Rectal smooth muscle tissue (tissue), 1 donor: ENCODE data around the gene IFIT2.

ENCODE experiments used
- H3K27ac ChIP-seq: one replicate; pipeline ENCODE4 v1.7.0; 2013; ENCODE audit warnings: low read depth, low read length, inconsistent platforms
- H3K27me3 ChIP-seq: one replicate; pipeline ENCODE4 v1.7.0; 2013; ENCODE audit warnings: low read length; ENCODE audit not compliant: control insufficient read depth, insufficient read depth
- H3K36me3 ChIP-seq: one replicate; pipeline ENCODE4 v1.7.0; 2013; ENCODE audit warnings: low read length; ENCODE audit not compliant: control insufficient read depth, insufficient read depth
- H3K4me1 ChIP-seq: one replicate; pipeline ENCODE4 v1.7.0; 2013; ENCODE audit warnings: low read length; ENCODE audit not compliant: control insufficient read depth, insufficient read depth
- H3K4me3 ChIP-seq: one replicate; pipeline ENCODE4 v1.7.0; 2013; ENCODE audit warnings: low read length
- H3K9ac ChIP-seq: one replicate; pipeline ENCODE4 v1.7.0; 2013; ENCODE audit warnings: low read length

IFIT2 gene

GRCh38 chr10:89337484-89337883 lies 35.6 kb downstream of the IFIT2 start:
- Histone ChIP-seq H3K27ac (no peak overlapping the region), H3K9ac (no peak overlapping the region), H3K36me3 (peaks cover 9% of the 10 kb centered on the region), H3K27me3 (no peaks in the 10 kb centered on the region), H3K4me1 (peaks cover 4% of the 10 kb centered on the region), H3K4me3 (no peak overlapping the region)

- Histone ChIP-seq H3K4me3 (no peak overlapping the region), H3K27ac (no peak overlapping the region), H3K4me1 (peaks cover 2% of the 10 kb centered on the region), H3K36me3 (peaks cover 9% of the 10 kb centered on the region), H3K9ac (no peak overlapping the region), H3K27me3 (no peaks in the 10 kb centered on the region)
Measured at GRCh38 chr10:89338713-89339112, 36.9 kb downstream of the IFIT2 start.

GRCh38 chr10:89339875-89340274 lies 38.0 kb downstream of the IFIT2 start:
- Histone ChIP-seq H3K4me1 (no peaks in the 10 kb centered on the region), H3K4me3 (no peak overlapping the region), H3K9ac (no peak overlapping the region), H3K27ac (no peak overlapping the region), H3K36me3 (peaks cover 9% of the 10 kb centered on the region), H3K27me3 (no peaks in the 10 kb centered on the region)

- Histone ChIP-seq H3K27me3 (no peaks in the 10 kb centered on the region), H3K9ac (no peak overlapping the region), H3K4me3 (no peak overlapping the region), H3K36me3 (peaks cover 9% of the 10 kb centered on the region), H3K27ac (no peak overlapping the region), H3K4me1 (no peaks in the 10 kb centered on the region)
Measured at GRCh38 chr10:89341649-89342048, 39.8 kb downstream of the IFIT2 start.

GRCh38 chr10:89342206-89342958 lies 40.5 kb downstream of the IFIT2 start:
- Histone ChIP-seq H3K36me3 (peaks cover 9% of the 10 kb centered on the region), H3K4me3 (no peak overlapping the region), H3K27me3 (no peaks in the 10 kb centered on the region), H3K9ac (no peak overlapping the region), H3K4me1 (no peaks in the 10 kb centered on the region), H3K27ac (no peak overlapping the region)

- Histone ChIP-seq H3K27me3 (no peaks in the 10 kb centered on the region), H3K4me3 (no peak overlapping the region), H3K27ac (no peak overlapping the region), H3K36me3 (peaks cover 9% of the 10 kb centered on the region), H3K9ac (no peak overlapping the region), H3K4me1 (no peaks in the 10 kb centered on the region)
Measured at GRCh38 chr10:89343089-89343767, 41.4 kb downstream of the IFIT2 start.

DNA sequence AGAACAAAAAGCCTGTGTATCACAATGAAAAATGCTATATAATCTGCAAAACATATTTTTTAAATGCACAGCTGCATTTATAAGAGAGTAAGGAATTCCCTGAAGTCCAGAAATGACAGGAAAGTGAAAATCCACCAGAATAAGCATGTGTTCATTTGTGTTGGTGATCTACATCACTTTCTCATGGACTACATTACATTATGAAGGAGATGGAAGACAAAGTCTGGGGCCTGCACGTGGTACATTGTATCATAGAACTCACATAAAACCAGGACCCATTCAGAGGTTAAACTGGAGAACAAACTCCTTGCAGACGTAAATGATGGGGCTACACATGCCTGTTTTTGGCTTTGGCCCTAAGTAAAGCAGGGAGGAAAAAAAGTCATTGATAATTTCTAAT lies 42.3 kb downstream of the IFIT2 start:
- Histone ChIP-seq H3K27ac (no peak overlapping the region), H3K36me3 (peaks cover 3% of the 10 kb centered on the region), H3K9ac (no peak overlapping the region), H3K27me3 (no peaks in the 10 kb centered on the region), H3K4me3 (no peak overlapping the region), H3K4me1 (no peaks in the 10 kb centered on the region)

DNA sequence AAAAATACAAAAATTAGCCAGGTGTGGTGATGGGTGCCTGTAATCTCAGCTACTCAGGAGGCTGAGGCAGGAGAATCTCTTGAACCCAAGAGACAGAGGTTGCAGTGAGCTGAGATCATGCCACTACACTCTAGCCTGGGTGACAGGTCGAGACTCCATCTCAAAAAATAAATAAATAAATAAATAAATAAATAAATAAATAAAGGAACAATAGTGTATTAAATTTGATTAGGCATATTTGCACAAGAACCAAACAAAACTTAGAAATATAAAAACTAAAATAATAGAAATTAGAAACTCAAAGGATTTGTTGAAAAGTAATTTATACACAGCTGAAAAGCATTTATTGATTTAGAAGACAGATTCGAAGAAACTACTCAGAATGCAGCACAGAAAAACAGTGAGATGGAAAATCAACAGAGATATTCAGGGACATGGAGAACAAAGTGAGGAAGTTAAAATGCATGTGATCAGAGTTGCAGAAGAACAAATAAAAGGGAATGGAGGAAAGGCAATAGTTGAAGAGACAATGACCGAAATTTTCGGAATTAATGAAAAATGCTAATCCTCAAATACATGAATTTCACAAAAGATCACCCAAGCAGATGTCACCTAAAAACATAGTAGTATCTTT lies 43.6 kb downstream of the IFIT2 start:
- no peaks in the 10 kb centered on the region for H3K4me1 ChIP-seq
- H3K9ac ChIP-seq, result no peak overlapping the region
- H3K27ac ChIP-seq, result no peak overlapping the region
- no peak overlapping the region for H3K4me3 ChIP-seq
- no peaks in the 10 kb centered on the region for H3K27me3 ChIP-seq
- H3K36me3 ChIP-seq, result no peaks in the 10 kb centered on the region

DNA sequence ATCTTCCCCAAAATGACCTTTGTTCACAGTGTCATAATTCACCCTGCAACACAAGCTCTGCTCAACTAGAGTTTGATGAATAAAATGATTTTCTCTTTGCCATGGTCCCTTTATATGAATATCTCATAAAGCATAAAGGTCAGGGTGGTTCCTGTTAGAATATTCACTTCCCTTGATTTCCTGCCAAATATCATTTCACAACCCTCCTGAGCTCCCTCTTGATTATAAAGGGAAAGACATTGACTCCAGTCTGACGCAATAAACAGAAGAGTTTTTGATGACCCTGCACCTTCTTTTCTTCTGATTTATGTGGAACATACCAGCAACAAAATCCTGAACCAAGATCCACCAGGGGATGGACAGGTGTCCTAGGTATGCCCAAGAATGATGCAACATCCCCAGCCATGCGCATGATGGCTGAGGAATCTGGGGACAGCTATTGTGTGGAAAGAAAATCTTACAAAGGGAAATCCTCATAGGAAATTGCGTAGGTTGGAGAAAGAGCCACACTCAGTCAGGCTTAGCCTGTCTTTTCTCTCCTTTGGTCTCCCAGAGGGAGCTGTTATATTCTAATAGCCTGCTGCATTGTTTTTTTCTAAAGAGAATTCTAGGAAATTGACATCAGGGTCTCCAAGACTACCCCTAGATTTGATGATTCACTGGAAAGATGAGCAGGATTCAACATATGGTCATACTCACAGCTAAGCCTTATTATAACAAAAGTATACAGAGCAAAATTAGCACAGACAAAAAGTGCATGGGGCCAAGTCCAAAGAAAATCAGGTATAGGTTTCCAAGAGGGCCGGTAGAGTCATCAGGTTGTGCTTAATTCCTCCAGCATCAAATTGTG lies 44.8 kb downstream of the IFIT2 start:
- no peak overlapping the region for H3K27ac ChIP-seq
- no peaks in the 10 kb centered on the region for H3K36me3 ChIP-seq
- H3K9ac ChIP-seq, result no peak overlapping the region

GRCh38 chr10:89347701-89348457 lies 46.0 kb downstream of the IFIT2 start:
- Histone ChIP-seq H3K4me3 (no peak overlapping the region), H3K27ac (no peak overlapping the region), H3K36me3 (no peaks in the 10 kb centered on the region), H3K4me1 (peaks cover 4% of the 10 kb centered on the region), H3K27me3 (no peaks in the 10 kb centered on the region), H3K9ac (no peak overlapping the region)

More for the DNA sequence above, 44.8 kb downstream of the IFIT2 start:
- H3K4me1 ChIP-seq, result peaks cover 4% of the 10 kb centered on the region
- no peak overlapping the region for H3K4me3 ChIP-seq
- H3K27me3 ChIP-seq, result no peaks in the 10 kb centered on the region

DNA sequence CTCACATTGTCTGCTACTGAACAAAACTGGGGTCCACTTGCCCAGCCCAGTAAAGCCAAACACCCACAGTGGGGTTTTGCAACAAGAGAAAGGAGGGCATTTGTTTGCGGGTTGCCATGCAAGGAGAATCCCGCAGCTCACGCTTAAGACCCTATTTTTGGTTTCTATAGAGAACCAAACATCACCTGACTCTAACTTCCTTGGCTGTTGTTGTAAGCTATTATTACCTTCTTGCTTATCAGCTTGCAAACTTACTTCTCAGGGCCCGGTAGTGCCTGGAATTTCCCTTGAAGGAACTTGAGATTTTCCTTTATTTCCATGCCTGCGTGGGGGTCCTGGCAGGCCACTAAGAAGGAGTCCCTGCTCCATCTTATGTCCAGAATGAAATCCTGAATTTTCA lies 46.6 kb downstream of the IFIT2 start:
- Histone ChIP-seq H3K27ac (no peak overlapping the region), H3K36me3 (no peaks in the 10 kb centered on the region), H3K4me1 (peaks cover 4% of the 10 kb centered on the region), H3K4me3 (no peak overlapping the region), H3K27me3 (no peaks in the 10 kb centered on the region), H3K9ac (no peak overlapping the region)
